ENCODE data around the gene RASSF4.

- TF ChIP-seq CBX3 (IDR thresholded peaks at IDR 0.05; ENCODE audit: low read depth) (no peak), TCF7L2 (IDR thresholded peaks at IDR 0.05; ENCODE audit: borderline replicate concordance, extremely low read depth, insufficient read depth, insufficient read length) (no peak), CTCF (IDR thresholded peaks at IDR 0.05 in 2 of 3, conservative IDR thresholded peaks at IDR 0.05 in 1 of 3; ENCODE audit: borderline replicate concordance in 1 of 3, insufficient read depth in 1 of 3, low read depth in 2 of 3, low read length in 2 of 3) (no peak), SP1 (IDR thresholded peaks at IDR 0.05; ENCODE audit: low read depth) (no peak), POLR2A (IDR thresholded peaks at IDR 0.05; ENCODE audit: borderline replicate concordance, extremely low read depth, insufficient read depth, insufficient read length) (no peak), JUND (IDR thresholded peaks at IDR 0.05) (no peak)
Observed at GRCh38 chr10:44939691-44940401, 19.8 kb upstream of the RASSF4 start.
